ENCODE measurements around the gene IL1RAP. TPM values are rescaled to one million over a fixed set of nuclear protein-coding genes. Genes with fewer than 3 reads are reported as not detected.

IL1RAP gene
- total and polyA plus RNA-seq, 7 experiments from 2014 or later = 5.9 to 29.0 (median 12.1) TPM

DNA sequence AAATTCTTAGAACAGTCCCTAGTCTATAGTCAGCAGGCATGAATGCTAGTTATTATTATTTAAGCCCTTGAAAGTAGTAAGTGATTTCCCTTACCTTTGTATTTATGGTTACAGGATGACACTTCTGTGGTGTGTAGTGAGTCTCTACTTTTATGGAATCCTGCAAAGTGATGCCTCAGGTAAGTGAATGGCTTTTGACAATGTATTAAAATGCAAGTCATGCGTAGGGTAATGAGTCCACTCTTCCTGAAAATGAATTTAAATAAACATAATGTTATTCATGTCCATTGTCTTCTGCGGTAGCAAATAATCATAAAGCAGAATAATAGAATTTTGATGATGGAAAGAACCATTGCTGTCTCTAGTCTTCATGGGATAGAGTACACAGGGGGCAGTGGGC is 50.3 kb downstream of the IL1RAP start:
- peaks cover 0 to 53% (median 0%) of the 10 kb centered on the region in 7 donors for H3K4me1 Mint-ChIP-seq
- H3K27me3 ChIP-seq (ENCODE audit: control insufficient read depth in 2 of 2, insufficient read depth in 2 of 2, low read length in 2 of 2) = no peaks in the 10 kb centered on the region
- H3K36me3 Mint-ChIP-seq = peaks cover 10 to 72% (median 40%) of the 10 kb centered on the region in 5 donors
- ATAC-seq = no peak
- ChIA-PET POLR2A (no interaction called here), CTCF (no interaction called here)
- H3K4me1 ChIP-seq (ENCODE audit: control insufficient read depth in 2 of 2, insufficient read depth in 2 of 2, low read length in 2 of 2) = no peaks in the 10 kb centered on the region
- no peak overlapping the region for H3K4me3 ChIP-seq (ENCODE audit: low read length)
- no peak overlapping the region for H3K4me3 Mint-ChIP-seq
- no peak for DNase-seq
- H3K27ac ChIP-seq (ENCODE audit: low read depth, low read length) = no peak overlapping the region
- H3K9me3 Mint-ChIP-seq = peaks cover 0 to 6% (median 0%) of the 10 kb centered on the region in 11 donors
- H3K9me3 ChIP-seq (ENCODE audit: control insufficient read depth in 2 of 3, low read length in 3 of 3) = no peaks in the 10 kb centered on the region
- H3K27me3 Mint-ChIP-seq = no peaks in the 10 kb centered on the region
- intact Hi-C loops (cut with micrococcal nuclease) = no loop called here
- no peaks in the 10 kb centered on the region for H3K36me3 ChIP-seq (ENCODE audit: control insufficient read depth in 2 of 3, insufficient read depth in 3 of 3, low read length in 3 of 3)
- H3K27ac Mint-ChIP-seq = no peak overlapping the region

DNA sequence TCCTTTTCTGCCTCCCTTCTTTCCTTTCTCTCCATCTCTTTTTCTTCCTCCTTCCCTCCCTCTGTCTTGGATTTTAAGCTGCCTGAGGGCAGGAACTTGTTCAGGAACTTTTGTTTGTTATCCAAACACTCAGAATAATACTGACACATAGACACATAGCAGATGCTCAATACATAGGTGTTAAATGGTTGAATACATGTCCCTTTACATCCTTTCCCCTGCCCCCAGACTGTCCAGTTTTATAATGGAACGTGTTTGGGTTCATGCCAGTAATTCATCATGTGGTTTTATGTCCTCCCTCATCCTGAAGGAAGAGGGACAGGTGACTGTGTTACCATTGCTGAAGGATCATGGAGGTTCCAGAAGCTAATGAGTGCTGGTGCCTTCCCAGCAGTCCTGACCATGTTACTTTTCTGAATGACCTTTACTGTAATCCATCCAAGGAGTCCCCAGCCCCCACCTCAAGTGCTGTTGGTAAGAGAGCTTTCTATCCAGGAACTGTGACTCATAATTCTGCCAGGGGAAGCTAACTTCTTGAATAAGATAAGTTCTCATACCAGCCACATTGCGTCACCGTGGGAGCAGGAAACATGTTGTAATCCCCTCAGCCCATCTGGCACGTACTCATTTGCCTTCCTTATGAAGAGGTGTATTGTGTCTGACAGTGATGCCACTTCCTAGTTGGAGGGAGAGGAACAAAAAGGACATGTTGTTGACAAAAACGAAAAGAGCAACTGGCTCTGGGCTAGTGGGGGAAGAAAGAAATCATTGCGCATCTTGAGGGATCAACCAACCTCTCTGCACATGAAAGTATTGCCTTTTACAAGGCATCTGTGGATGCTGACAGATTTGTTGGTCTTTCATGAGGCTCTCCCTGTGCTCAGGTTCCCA is 52.4 kb downstream of the IL1RAP start:
- ChIA-PET CTCF (no interaction called here), POLR2A (no interaction called here)
- Mint-ChIP-seq H3K27ac (peak overlapping the region in 1 of 9 donors; percentile 78), H3K4me3 (peak overlapping the region in 1 of 10 donors; percentile 65), H3K4me1 (peaks cover 0 to 58% (median 0%) of the 10 kb centered on the region in 7 donors), H3K27me3 (no peaks in the 10 kb centered on the region), H3K36me3 (peaks cover 10 to 70% (median 37%) of the 10 kb centered on the region in 5 donors), H3K9me3 (peaks cover 0 to 6% (median 0%) of the 10 kb centered on the region in 11 donors)
- intact Hi-C loops (cut with micrococcal nuclease) = loop anchor here in 1 of 2 donors (1.0 kb wide), 3 partner anchors 20 to 52 kb away; partner anchors contain the start of gene IL1RAP
- Histone ChIP-seq H3K36me3 (ENCODE audit: control insufficient read depth in 2 of 3, insufficient read depth in 3 of 3, low read length in 3 of 3) (no peaks in the 10 kb centered on the region), H3K9me3 (ENCODE audit: control insufficient read depth in 2 of 3, low read length in 3 of 3) (no peaks in the 10 kb centered on the region), H3K4me3 (ENCODE audit: low read length) (no peak overlapping the region), H3K27ac (ENCODE audit: low read depth, low read length) (no peak overlapping the region), H3K27me3 (ENCODE audit: control insufficient read depth in 2 of 2, insufficient read depth in 2 of 2, low read length in 2 of 2) (no peaks in the 10 kb centered on the region), H3K4me1 (ENCODE audit: control insufficient read depth in 2 of 2, insufficient read depth in 2 of 2, low read length in 2 of 2) (no peaks in the 10 kb centered on the region)
- peak in 2 of 9 donors; percentile 9 to 73 for DNase-seq
- ATAC-seq = peak; percentile 89

DNA sequence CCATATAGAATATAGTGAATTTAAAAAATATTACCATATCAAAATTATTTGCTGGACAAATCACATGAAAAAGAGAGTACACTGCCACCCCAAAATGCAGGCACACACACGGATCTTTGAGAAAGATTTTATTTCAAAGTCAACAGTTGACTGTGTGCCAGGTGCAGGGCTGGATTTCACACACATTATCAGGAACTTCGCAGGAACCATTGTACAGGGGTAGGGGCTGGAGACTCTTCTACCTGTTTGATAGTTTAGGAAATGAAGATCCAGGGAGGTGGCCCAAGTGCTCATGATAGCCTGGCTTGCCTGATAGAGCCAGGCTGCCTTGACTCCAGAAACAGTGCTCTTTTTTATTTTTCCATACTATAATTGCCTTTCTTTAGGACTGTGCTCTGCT is 54.2 kb downstream of the IL1RAP start:
- intact Hi-C loops (cut with micrococcal nuclease) = no loop called here
- ATAC-seq (no peak), DNase-seq (no peak)
- Histone ChIP-seq H3K27ac (ENCODE audit: low read depth, low read length) (no peak overlapping the region), H3K9me3 (ENCODE audit: control insufficient read depth in 2 of 3, low read length in 3 of 3) (no peaks in the 10 kb centered on the region), H3K36me3 (ENCODE audit: control insufficient read depth in 2 of 3, insufficient read depth in 3 of 3, low read length in 3 of 3) (no peaks in the 10 kb centered on the region), H3K4me1 (ENCODE audit: control insufficient read depth in 2 of 2, insufficient read depth in 2 of 2, low read length in 2 of 2) (no peaks in the 10 kb centered on the region), H3K27me3 (ENCODE audit: control insufficient read depth in 2 of 2, insufficient read depth in 2 of 2, low read length in 2 of 2) (no peaks in the 10 kb centered on the region), H3K4me3 (ENCODE audit: low read length) (no peak overlapping the region)
- H3K27me3 Mint-ChIP-seq = no peaks in the 10 kb centered on the region
- POLR2A ChIA-PET = no interaction called here
- H3K36me3 Mint-ChIP-seq = peaks cover 10 to 65% (median 37%) of the 10 kb centered on the region in 5 donors
- peaks cover 0 to 47% (median 0%) of the 10 kb centered on the region in 7 donors for H3K4me1 Mint-ChIP-seq
- H3K27ac Mint-ChIP-seq = no peak overlapping the region
- CTCF ChIA-PET = no interaction called here
- peaks cover 0 to 6% (median 0%) of the 10 kb centered on the region in 11 donors for H3K9me3 Mint-ChIP-seq
- no peak overlapping the region for H3K4me3 Mint-ChIP-seq

DNA sequence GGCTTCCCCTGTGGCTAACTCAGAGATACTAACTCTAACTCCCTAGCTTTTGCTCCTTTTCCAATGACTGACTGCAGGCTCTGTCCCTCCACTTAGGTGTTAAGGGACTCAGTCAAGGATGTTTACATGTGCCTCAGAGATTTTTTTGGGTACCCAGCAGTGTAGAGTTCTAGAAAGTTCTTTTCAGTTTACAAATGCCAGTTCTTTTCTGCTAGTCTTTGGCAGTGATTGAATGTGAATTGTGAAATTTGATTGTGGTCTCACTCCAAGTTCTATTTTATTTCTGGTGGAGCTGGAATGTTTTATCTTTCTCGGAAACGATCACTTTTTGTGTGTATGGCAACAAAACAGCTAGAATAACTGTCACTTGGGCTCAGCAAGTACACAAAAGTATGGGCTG is 60.6 kb downstream of the IL1RAP start:
- Histone ChIP-seq H3K4me3 (ENCODE audit: low read length) (no peak overlapping the region), H3K4me1 (ENCODE audit: control insufficient read depth in 2 of 2, insufficient read depth in 2 of 2, low read length in 2 of 2) (no peaks in the 10 kb centered on the region), H3K36me3 (ENCODE audit: control insufficient read depth in 2 of 3, insufficient read depth in 3 of 3, low read length in 3 of 3) (no peaks in the 10 kb centered on the region), H3K27me3 (ENCODE audit: control insufficient read depth in 2 of 2, insufficient read depth in 2 of 2, low read length in 2 of 2) (no peaks in the 10 kb centered on the region), H3K9me3 (ENCODE audit: control insufficient read depth in 2 of 3, low read length in 3 of 3) (no peaks in the 10 kb centered on the region), H3K27ac (ENCODE audit: low read depth, low read length) (no peak overlapping the region)
- Mint-ChIP-seq H3K27me3 (no peaks in the 10 kb centered on the region), H3K4me3 (no peak overlapping the region), H3K27ac (peak overlapping the region in 1 of 9 donors; percentile 39), H3K36me3 (peaks cover 0 to 54% (median 36%) of the 10 kb centered on the region in 5 donors), H3K4me1 (peaks cover 0 to 45% (median 0%) of the 10 kb centered on the region in 7 donors), H3K9me3 (peaks cover 0 to 15% (median 4%) of the 10 kb centered on the region in 11 donors)
- POLR2A ChIA-PET = interaction anchor here (0.5 kb wide), 1 partner anchor 20 kb away, joined by 3 read pairs; no protein-coding TSS in a partner anchor
- ATAC-seq (no peak), DNase-seq (no peak)
- intact Hi-C loops (cut with micrococcal nuclease) = no loop called here
- CTCF ChIA-PET = no interaction called here

DNA sequence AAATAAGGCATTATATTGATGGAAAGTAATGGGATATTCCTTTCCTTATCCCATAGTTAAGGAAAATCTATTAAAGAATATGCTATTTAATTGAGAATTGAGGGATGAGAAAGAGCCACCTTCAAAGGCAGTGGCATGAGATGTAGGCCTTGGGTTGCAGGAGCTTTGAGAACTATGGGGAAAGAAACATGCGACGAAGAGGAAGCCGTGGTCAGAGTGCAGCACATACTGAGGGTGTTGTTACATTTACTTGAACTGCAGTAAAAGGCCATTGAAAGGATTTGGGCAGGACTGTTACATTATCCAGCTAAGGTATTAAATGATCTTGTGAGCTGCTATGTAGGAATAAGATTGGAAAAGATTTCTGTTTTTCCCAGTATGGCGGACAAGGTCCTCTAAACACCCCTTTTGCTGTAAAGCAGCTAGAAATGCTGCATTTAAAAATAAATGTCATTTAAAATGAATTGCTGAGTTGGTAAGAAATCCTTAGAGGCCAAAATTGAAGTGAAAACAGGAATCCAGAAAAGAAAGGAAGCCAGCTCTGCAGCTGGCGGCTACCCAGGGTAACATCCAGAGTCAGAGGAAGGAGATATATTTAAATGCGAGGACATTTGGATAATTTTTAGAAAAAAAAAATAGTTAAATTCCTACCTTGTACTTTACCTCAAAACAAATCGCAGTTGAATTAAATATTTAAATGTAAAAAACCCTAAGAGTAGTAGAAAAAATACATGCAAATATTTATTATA is 61.7 kb downstream of the IL1RAP start:
- Mint-ChIP-seq H3K4me3 (peak overlapping the region in 1 of 10 donors; percentile 14), H3K9me3 (peaks cover 0 to 15% (median 4%) of the 10 kb centered on the region in 11 donors), H3K27ac (peak overlapping the region in 1 of 9 donors; percentile 67), H3K36me3 (peaks cover 0 to 62% (median 41%) of the 10 kb centered on the region in 5 donors), H3K4me1 (peaks cover 0 to 44% (median 4%) of the 10 kb centered on the region in 7 donors), H3K27me3 (no peaks in the 10 kb centered on the region)
- Histone ChIP-seq H3K9me3 (ENCODE audit: control insufficient read depth in 2 of 3, low read length in 3 of 3) (no peaks in the 10 kb centered on the region), H3K27me3 (ENCODE audit: control insufficient read depth in 2 of 2, insufficient read depth in 2 of 2, low read length in 2 of 2) (no peaks in the 10 kb centered on the region), H3K4me3 (ENCODE audit: low read length) (no peak overlapping the region), H3K4me1 (ENCODE audit: control insufficient read depth in 2 of 2, insufficient read depth in 2 of 2, low read length in 2 of 2) (no peaks in the 10 kb centered on the region), H3K36me3 (ENCODE audit: control insufficient read depth in 2 of 3, insufficient read depth in 3 of 3, low read length in 3 of 3) (no peaks in the 10 kb centered on the region), H3K27ac (ENCODE audit: low read depth, low read length) (no peak overlapping the region)
- ChIA-PET POLR2A (interaction anchor here (0.7 kb wide), 1 partner anchor 8 kb away, joined by 3 read pairs; no protein-coding TSS in a partner anchor), CTCF (interaction anchor here (1.1 kb wide), 1 partner anchor 14 kb away, joined by 3 read pairs; no protein-coding TSS in a partner anchor)
- ATAC-seq (no peak), DNase-seq (no peak)
- intact Hi-C loops (cut with micrococcal nuclease) = loop anchor here in 1 of 2 donors (1.0 kb wide), 1 partner anchor 8 kb away; no protein-coding TSS in a partner anchor

DNA sequence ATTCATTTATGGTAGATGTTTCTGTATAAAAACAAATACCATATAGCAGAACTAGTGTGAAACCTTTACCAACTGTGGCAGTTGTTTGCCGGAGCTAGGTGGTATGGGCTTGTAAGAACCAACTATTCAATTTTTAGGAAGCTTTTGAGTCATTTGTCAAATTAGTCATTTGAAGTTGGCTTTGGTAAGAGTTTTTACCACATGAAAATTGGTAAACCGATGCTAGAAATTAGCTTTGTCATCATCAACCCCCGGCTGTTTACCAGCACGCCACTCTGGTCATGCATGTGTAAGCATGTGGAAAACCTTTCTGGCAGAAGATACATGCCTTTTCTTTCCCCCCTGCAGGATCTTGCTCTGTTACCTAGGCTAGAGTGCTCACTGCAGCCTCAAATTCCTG is 63.3 kb downstream of the IL1RAP start:
- CTCF ChIA-PET = no interaction called here
- peaks cover 0 to 54% (median 4%) of the 10 kb centered on the region in 7 donors for H3K4me1 Mint-ChIP-seq
- no peak overlapping the region for H3K4me3 Mint-ChIP-seq
- Histone ChIP-seq H3K27ac (ENCODE audit: low read depth, low read length) (no peak overlapping the region), H3K4me3 (ENCODE audit: low read length) (no peak overlapping the region), H3K4me1 (ENCODE audit: control insufficient read depth in 2 of 2, insufficient read depth in 2 of 2, low read length in 2 of 2) (no peaks in the 10 kb centered on the region), H3K27me3 (ENCODE audit: control insufficient read depth in 2 of 2, insufficient read depth in 2 of 2, low read length in 2 of 2) (no peaks in the 10 kb centered on the region), H3K36me3 (ENCODE audit: control insufficient read depth in 2 of 3, insufficient read depth in 3 of 3, low read length in 3 of 3) (no peaks in the 10 kb centered on the region), H3K9me3 (ENCODE audit: control insufficient read depth in 2 of 3, low read length in 3 of 3) (no peaks in the 10 kb centered on the region)
- peaks cover 0 to 56% (median 37%) of the 10 kb centered on the region in 5 donors for H3K36me3 Mint-ChIP-seq
- peaks cover 0 to 15% (median 4%) of the 10 kb centered on the region in 11 donors for H3K9me3 Mint-ChIP-seq
- ATAC-seq = no peak
- POLR2A ChIA-PET = no interaction called here
- DNase-seq = no peak
- no peaks in the 10 kb centered on the region for H3K27me3 Mint-ChIP-seq
- intact Hi-C loops (cut with micrococcal nuclease) = no loop called here
- peak overlapping the region in 1 of 9 donors; percentile 38 for H3K27ac Mint-ChIP-seq

All from naive thymus-derived CD4-positive, alpha-beta T cell (primary cell).